Esophagus squamous epithelium (tissue), 4 donors: ENCODE data around the gene DYDC2.

Experiments
- CTCF ChIP-seq, 6 experiments: fragments of 450-650 bp in 4 of 6; fragments of 200-600 bp in 2 of 6; sonication (generic) in 2 of 6; IDR thresholded peaks; one replicate each; pipeline ENCODE4 v1.5.1; 2016 to 2019; ENCODE audit warnings: antibody characterized with exemption in 6 of 6, mild to moderate bottlenecking in 4 of 6, moderate library complexity in 4 of 6
- POLR2A ChIP-seq, 4 donors: fragments of 450-650 bp; IDR thresholded peaks; one replicate each; pipeline ENCODE4 v1.6.1; 2017; ENCODE audit warnings: antibody characterized with exemption in 4 of 4, mild to moderate bottlenecking in 4 of 4, moderate library complexity in 3 of 4

- TF ChIP-seq CTCF (IDR thresholded peaks at IDR 0.05): no peak
- no peak for TF ChIP-seq POLR2A (IDR thresholded peaks at IDR 0.05)
These were observed 1.2 kb downstream of the DYDC2 start for GRCh38 chr10:80357851-80358125.
